Ishikawa (cell line): Measurements from ENCODE around the gene DOK3.

ENCODE experiments used
- CEBPB ChIP-seq: IDR thresholded peaks from 2 replicates; pipeline ENCODE4 v1.6.1; 2012
- CREB1 ChIP-seq: IDR thresholded peaks from 2 replicates; pipeline ENCODE4 v1.6.1; 2012; ENCODE audit warnings: low read depth
- EGR1 ChIP-seq: IDR thresholded peaks from 2 replicates; pipeline ENCODE4 v1.6.1; 2012
- EP300 ChIP-seq: IDR thresholded peaks from 2 replicates; pipeline ENCODE4 v1.6.1; 2012; ENCODE audit warnings: borderline replicate concordance
- FOXM1 ChIP-seq: IDR thresholded peaks from 2 replicates; pipeline ENCODE4 v1.6.1; 2012; ENCODE audit warnings: low read depth, borderline replicate concordance
- NFIC ChIP-seq: IDR thresholded peaks from 2 replicates; pipeline ENCODE4 v1.6.1; 2012
- RAD21 ChIP-seq: IDR thresholded peaks from 2 replicates; pipeline ENCODE4 v1.6.1; 2012; ENCODE audit warnings: low read depth
- TAF1 ChIP-seq: IDR thresholded peaks from 2 replicates; pipeline ENCODE4 v1.6.1; 2012; ENCODE audit warnings: low read depth, mild to moderate bottlenecking
- TCF12 ChIP-seq: IDR thresholded peaks from 2 replicates; pipeline ENCODE4 v1.6.1; 2012; ENCODE audit warnings: low read depth
- TEAD4 ChIP-seq: IDR thresholded peaks from 2 replicates; pipeline ENCODE4 v1.6.1; 2012
- YY1 ChIP-seq: IDR thresholded peaks from 2 replicates; pipeline ENCODE4 v1.6.1; 2012; ENCODE audit warnings: low read depth
- TF ChIP-seq, protein P1 (sequence below): IDR thresholded peaks from 2 replicates; pipeline ENCODE4 v1.6.1; 2012
- TF ChIP-seq, protein P2 (sequence below): IDR thresholded peaks from 2 replicates; pipeline ENCODE4 v1.6.1; 2012
- TF ChIP-seq, protein P3 (sequence below): IDR thresholded peaks from 2 replicates; pipeline ENCODE4 v1.6.1; 2012; ENCODE audit warnings: low read depth, mild to moderate bottlenecking

DOK3 gene

DNA sequence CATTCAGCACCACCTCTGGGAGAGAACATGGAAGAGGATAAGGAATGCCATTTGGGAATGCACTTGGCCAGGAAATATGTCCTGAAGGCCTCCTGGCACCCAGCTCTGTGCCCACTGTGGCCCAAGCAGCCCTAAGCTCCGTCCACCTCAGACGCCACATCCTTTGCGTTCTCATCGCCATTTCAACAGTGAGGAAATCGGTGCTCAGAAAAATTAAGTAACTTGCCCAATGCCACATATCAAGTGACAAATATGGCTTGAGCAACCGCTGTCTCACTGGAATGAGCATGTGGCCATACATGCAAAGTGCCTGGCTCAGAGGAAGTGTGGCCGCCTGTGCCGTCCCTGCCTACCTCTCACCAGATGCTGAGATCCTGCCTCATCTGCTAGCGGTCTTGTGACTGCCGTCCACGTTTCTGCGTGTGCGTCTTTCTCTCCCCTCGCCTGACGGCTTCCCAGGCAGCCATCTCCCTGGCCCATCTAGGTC, 984 bp upstream of the DOK3 start:
- TF ChIP-seq CREB1 (no peak), TAF1 (no peak), EP300 (no peak)
- TF ChIP-seq, protein P1, sequence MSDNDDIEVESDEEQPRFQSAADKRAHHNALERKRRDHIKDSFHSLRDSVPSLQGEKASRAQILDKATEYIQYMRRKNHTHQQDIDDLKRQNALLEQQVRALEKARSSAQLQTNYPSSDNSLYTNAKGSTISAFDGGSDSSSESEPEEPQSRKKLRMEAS, result no peak
- TF ChIP-seq, protein P2, sequence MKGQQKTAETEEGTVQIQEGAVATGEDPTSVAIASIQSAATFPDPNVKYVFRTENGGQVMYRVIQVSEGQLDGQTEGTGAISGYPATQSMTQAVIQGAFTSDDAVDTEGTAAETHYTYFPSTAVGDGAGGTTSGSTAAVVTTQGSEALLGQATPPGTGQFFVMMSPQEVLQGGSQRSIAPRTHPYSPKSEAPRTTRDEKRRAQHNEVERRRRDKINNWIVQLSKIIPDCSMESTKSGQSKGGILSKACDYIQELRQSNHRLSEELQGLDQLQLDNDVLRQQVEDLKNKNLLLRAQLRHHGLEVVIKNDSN, result no peak
- TF ChIP-seq, protein P3, sequence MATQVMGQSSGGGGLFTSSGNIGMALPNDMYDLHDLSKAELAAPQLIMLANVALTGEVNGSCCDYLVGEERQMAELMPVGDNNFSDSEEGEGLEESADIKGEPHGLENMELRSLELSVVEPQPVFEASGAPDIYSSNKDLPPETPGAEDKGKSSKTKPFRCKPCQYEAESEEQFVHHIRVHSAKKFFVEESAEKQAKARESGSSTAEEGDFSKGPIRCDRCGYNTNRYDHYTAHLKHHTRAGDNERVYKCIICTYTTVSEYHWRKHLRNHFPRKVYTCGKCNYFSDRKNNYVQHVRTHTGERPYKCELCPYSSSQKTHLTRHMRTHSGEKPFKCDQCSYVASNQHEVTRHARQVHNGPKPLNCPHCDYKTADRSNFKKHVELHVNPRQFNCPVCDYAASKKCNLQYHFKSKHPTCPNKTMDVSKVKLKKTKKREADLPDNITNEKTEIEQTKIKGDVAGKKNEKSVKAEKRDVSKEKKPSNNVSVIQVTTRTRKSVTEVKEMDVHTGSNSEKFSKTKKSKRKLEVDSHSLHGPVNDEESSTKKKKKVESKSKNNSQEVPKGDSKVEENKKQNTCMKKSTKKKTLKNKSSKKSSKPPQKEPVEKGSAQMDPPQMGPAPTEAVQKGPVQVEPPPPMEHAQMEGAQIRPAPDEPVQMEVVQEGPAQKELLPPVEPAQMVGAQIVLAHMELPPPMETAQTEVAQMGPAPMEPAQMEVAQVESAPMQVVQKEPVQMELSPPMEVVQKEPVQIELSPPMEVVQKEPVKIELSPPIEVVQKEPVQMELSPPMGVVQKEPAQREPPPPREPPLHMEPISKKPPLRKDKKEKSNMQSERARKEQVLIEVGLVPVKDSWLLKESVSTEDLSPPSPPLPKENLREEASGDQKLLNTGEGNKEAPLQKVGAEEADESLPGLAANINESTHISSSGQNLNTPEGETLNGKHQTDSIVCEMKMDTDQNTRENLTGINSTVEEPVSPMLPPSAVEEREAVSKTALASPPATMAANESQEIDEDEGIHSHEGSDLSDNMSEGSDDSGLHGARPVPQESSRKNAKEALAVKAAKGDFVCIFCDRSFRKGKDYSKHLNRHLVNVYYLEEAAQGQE, result no peak

DNA sequence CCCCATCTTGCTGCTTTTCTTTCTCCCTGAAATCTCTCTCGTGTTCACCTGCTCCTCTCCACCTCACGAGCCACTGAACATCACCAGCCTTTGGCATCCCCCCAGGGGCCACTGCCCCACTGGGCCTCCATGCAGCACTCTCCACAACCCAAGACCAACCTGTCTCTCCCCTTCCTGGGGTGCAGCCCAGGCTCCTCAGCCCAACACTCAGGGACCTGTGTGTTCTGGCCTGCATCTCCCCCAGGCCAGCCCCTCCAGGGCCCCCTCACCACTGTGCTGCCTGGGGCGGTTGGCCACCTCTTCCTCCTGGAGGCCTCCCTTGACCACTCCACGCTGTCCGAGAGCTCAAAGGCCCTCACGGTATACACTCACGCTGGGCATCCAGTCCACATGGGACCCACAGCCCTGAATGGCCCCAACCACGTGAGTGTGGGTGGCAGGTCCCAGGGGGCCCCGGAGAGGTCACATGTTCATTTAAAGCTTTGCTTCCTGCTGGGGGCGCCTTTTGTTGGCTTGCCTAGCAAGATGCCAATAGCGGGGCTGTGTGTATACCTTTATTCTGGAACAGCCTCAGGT, 453 bp upstream of the DOK3 start:
- no peak for TF ChIP-seq TEAD4
- TF ChIP-seq, protein P1, result no peak

DNA sequence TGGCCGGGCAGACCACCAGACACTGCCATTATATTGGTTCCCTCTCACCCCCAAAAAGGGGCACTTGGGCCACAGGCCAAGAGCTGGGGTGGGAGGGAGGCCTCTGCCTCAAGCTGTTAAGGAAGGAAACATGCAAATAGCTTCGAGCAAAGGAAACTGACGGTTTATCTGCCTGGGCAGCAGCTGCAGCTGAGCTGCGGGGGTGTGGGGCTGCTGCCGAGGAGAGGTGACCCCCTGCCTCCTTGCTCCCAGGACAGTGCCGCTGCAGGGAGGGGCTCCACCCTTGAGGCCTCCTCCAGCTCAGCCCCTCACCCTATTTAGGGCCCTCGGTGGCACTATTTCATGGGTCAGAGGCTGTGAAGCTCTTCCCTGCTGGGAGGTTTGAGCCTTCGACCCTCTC, 789 bp downstream of the DOK3 start:
- no peak for TF ChIP-seq NFIC
- TF ChIP-seq TCF12, result no peak
- TF ChIP-seq, protein P2, result no peak
- TF ChIP-seq YY1, result no peak
- no peak for TF ChIP-seq TAF1
- TF ChIP-seq, protein P1, result no peak
- TF ChIP-seq TEAD4, result no peak
- no peak for TF ChIP-seq CEBPB
- TF ChIP-seq RAD21, result no peak
- no peak for TF ChIP-seq FOXM1
- TF ChIP-seq, protein P3, result no peak
- no peak for TF ChIP-seq EP300
- no peak for TF ChIP-seq CREB1

DNA sequence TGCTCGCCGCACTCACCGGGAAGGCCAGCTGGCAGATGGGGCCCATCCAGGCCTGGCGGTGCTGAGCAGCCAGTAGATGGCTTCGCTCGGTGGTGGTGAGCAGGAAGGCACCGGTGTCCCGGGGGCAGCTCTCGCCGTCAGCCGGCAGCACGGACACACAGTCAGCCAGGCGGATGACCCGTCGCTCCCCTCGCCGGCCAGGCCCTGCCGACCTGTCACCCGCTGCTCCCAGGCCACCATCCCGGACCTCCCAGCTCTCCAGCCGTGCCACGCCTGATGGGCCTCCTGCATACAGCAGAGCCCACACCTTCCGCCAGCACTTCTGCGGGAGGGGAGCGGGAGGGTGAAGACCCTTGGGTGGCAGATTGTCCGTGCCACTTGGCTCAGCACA, 1.4 kb downstream of the DOK3 start:
- TF ChIP-seq EGR1 (no peak), FOXM1 (no peak), TAF1 (no peak), YY1 (no peak), TCF12 (no peak), NFIC (no peak)
- TF ChIP-seq, protein P2, result no peak
- TF ChIP-seq, protein P3, result no peak
- TF ChIP-seq, protein P1, result no peak
